ENCODE results near the gene TASOR2.

DNA sequence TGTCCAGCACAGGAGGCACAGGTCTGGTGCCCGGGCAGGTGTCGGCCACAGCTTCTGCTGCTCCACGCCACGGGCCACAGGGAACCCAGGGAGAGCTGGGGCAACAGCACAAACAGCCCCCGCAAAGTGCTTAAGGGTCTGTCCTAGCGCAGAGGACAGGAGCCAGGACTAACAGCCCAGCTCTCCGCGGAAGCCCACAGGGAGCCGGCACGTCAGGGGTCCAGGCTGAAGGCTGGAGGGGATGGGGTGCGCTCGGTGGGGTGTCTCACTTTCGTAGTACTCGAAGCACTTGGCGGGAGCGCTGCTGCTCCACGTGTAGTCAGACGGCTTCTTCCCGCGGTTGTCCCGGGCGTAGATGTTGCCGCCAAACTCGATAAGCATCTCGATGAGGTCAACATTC is 43.1 kb upstream of the TASOR2 start:
- TF ChIP-seq TAF1 (IDR thresholded peaks at IDR 0.05; ENCODE audit: low read depth) (no peak), RAD21 (conservative IDR thresholded peaks at IDR 0.05) (no peak), POLR2AphosphoS5 (IDR thresholded peaks at IDR 0.05) (no peak), EP300 (conservative IDR thresholded peaks at IDR 0.05; ENCODE audit: poor library complexity, severe bottlenecking) (no peak), EZH2 (IDR thresholded peaks at IDR 0.05; ENCODE audit: borderline replicate concordance, insufficient read depth, low read length, poor library complexity, severe bottlenecking) (no peak)
- TF ChIP-seq, protein P1, sequence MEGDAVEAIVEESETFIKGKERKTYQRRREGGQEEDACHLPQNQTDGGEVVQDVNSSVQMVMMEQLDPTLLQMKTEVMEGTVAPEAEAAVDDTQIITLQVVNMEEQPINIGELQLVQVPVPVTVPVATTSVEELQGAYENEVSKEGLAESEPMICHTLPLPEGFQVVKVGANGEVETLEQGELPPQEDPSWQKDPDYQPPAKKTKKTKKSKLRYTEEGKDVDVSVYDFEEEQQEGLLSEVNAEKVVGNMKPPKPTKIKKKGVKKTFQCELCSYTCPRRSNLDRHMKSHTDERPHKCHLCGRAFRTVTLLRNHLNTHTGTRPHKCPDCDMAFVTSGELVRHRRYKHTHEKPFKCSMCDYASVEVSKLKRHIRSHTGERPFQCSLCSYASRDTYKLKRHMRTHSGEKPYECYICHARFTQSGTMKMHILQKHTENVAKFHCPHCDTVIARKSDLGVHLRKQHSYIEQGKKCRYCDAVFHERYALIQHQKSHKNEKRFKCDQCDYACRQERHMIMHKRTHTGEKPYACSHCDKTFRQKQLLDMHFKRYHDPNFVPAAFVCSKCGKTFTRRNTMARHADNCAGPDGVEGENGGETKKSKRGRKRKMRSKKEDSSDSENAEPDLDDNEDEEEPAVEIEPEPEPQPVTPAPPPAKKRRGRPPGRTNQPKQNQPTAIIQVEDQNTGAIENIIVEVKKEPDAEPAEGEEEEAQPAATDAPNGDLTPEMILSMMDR (IDR thresholded peaks at IDR 0.05; ENCODE audit: poor library complexity, severe bottlenecking), result no peak
- TF ChIP-seq, protein P2, sequence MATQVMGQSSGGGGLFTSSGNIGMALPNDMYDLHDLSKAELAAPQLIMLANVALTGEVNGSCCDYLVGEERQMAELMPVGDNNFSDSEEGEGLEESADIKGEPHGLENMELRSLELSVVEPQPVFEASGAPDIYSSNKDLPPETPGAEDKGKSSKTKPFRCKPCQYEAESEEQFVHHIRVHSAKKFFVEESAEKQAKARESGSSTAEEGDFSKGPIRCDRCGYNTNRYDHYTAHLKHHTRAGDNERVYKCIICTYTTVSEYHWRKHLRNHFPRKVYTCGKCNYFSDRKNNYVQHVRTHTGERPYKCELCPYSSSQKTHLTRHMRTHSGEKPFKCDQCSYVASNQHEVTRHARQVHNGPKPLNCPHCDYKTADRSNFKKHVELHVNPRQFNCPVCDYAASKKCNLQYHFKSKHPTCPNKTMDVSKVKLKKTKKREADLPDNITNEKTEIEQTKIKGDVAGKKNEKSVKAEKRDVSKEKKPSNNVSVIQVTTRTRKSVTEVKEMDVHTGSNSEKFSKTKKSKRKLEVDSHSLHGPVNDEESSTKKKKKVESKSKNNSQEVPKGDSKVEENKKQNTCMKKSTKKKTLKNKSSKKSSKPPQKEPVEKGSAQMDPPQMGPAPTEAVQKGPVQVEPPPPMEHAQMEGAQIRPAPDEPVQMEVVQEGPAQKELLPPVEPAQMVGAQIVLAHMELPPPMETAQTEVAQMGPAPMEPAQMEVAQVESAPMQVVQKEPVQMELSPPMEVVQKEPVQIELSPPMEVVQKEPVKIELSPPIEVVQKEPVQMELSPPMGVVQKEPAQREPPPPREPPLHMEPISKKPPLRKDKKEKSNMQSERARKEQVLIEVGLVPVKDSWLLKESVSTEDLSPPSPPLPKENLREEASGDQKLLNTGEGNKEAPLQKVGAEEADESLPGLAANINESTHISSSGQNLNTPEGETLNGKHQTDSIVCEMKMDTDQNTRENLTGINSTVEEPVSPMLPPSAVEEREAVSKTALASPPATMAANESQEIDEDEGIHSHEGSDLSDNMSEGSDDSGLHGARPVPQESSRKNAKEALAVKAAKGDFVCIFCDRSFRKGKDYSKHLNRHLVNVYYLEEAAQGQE (IDR thresholded peaks at IDR 0.05; ENCODE audit: borderline replicate concordance), result no peak
